OCI-LY3 (cell line): ENCODE measurements around the gene RTBDN.

Source experiments
- H2AFZ ChIP-seq: fragments of 200-600, 300-600 bp; shearing (Covaris generic); 2 replicates; pipeline ENCODE4 v1.6.0; 2014; ENCODE audit warnings: antibody characterized with exemption, low read depth, low read length
- H3K27ac ChIP-seq: fragments of 200-600, 300-600 bp; sonication (generic); 2 replicates; pipeline ENCODE4 v1.5.1; 2014; ENCODE audit warnings: mild to moderate bottlenecking, low read length, moderate library complexity, mixed read lengths
- H3K27me3 ChIP-seq: fragments of 200-600, 300-600 bp; sonication (generic); 2 replicates; pipeline ENCODE4 v1.6.1; 2014; ENCODE audit warnings: low read depth, low read length, mixed read lengths
- H3K36me3 ChIP-seq: fragments of 200-600, 300-600 bp; sonication (generic); replicated peaks from 2 replicates; pipeline ENCODE3; 2014; ENCODE audit warnings: low read depth, low read length, mixed read lengths
- H3K4me1 ChIP-seq: fragments of 300-600, 200-600 bp; sonication (generic); 2 replicates; pipeline ENCODE4 v1.6.1; 2014; ENCODE audit warnings: low read length, mixed read lengths
- H3K4me2 ChIP-seq: fragments of 200-600, 300-600 bp; sonication (generic); 2 replicates; pipeline ENCODE4 v1.6.1; 2014; ENCODE audit warnings: low read length, mixed read lengths
- H3K4me3 ChIP-seq: fragments of 300-600, 200-600 bp; sonication (generic); 2 replicates; pipeline ENCODE4 v1.5.1; 2014; ENCODE audit warnings: antibody characterized with exemption, mild to moderate bottlenecking, low read length, moderate library complexity
- H3K79me2 ChIP-seq: fragments of 300-600, 200-600 bp; shearing (Covaris generic); 2 replicates; pipeline ENCODE4 v1.6.1; 2014; ENCODE audit warnings: mild to moderate bottlenecking, low read length, mixed read lengths
- H3K9ac ChIP-seq: fragments of 300-600, 200-600 bp; shearing (Covaris generic); 2 replicates; pipeline ENCODE4 v1.6.0; 2014; ENCODE audit warnings: mild to moderate bottlenecking, low read length, moderate library complexity
- H3K9me3 ChIP-seq: fragments of 200-600, 300-600 bp; shearing (Covaris generic); 2 replicates; pipeline ENCODE4 v1.6.1; 2014; ENCODE audit warnings: low read length, mixed read lengths; ENCODE audit not compliant: insufficient read depth
- H4K20me1 ChIP-seq: fragments of 200-600, 300-600 bp; sonication (generic); 2 replicates; pipeline ENCODE4 v1.6.1; 2016; ENCODE audit warnings: low read length, mixed read lengths; ENCODE audit not compliant: insufficient read depth
- EZH2phosphoT487 ChIP-seq: fragments of 200-600 bp; shearing (Covaris generic); IDR thresholded peaks from 2 replicates; pipeline ENCODE4 v1.6.1; 2018; ENCODE audit warnings: antibody characterized with exemption, mixed run types, low read depth
- TF ChIP-seq, protein P1 (sequence below): fragments of 200-600, 300-600 bp; sonication (generic); IDR thresholded peaks from 2 replicates; pipeline ENCODE4 v1.5.1; 2014; ENCODE audit warnings: antibody characterized with exemption, low read length, low read depth

The RTBDN gene

GRCh38 chr19:12794196-12794941, 40.0 kb downstream of the RTBDN start:
- H3K36me3 ChIP-seq, result peaks cover 19% of the 10 kb centered on the region
- no peak for TF ChIP-seq EZH2phosphoT487
- TF ChIP-seq, protein P1, sequence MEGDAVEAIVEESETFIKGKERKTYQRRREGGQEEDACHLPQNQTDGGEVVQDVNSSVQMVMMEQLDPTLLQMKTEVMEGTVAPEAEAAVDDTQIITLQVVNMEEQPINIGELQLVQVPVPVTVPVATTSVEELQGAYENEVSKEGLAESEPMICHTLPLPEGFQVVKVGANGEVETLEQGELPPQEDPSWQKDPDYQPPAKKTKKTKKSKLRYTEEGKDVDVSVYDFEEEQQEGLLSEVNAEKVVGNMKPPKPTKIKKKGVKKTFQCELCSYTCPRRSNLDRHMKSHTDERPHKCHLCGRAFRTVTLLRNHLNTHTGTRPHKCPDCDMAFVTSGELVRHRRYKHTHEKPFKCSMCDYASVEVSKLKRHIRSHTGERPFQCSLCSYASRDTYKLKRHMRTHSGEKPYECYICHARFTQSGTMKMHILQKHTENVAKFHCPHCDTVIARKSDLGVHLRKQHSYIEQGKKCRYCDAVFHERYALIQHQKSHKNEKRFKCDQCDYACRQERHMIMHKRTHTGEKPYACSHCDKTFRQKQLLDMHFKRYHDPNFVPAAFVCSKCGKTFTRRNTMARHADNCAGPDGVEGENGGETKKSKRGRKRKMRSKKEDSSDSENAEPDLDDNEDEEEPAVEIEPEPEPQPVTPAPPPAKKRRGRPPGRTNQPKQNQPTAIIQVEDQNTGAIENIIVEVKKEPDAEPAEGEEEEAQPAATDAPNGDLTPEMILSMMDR, result 0 out of 2 replicates have a peak, but pooled peaks have one; percentile 1
- peak overlapping the region; percentile 83 for H3K9ac ChIP-seq
- H2AFZ ChIP-seq, result no peak overlapping the region
- H3K4me2 ChIP-seq, result peak overlapping the region; percentile 71
- H3K4me3 ChIP-seq, result peak overlapping the region; percentile 87
- no peaks in the 10 kb centered on the region for H3K27me3 ChIP-seq
- H3K79me2 ChIP-seq, result peaks cover 49% of the 10 kb centered on the region
- no peaks in the 10 kb centered on the region for H3K9me3 ChIP-seq
- peak overlapping the region; percentile 92 for H3K27ac ChIP-seq
- peaks cover 4% of the 10 kb centered on the region; the same call in 1 of the 2 replicates for H4K20me1 ChIP-seq
- peaks cover 36% of the 10 kb centered on the region for H3K4me1 ChIP-seq

GRCh38 chr19:12793290-12794195, 40.8 kb downstream of the RTBDN start:
- H2AFZ ChIP-seq, result no peak overlapping the region
- peaks cover 4% of the 10 kb centered on the region; the same call in 1 of the 2 replicates for H4K20me1 ChIP-seq
- H3K9ac ChIP-seq, result peak overlapping the region; percentile 98
- H3K4me2 ChIP-seq, result peak overlapping the region; percentile 75
- no peak for TF ChIP-seq EZH2phosphoT487
- TF ChIP-seq, protein P1, result 0 out of 2 replicates have a peak, but pooled peaks have one; percentile 16
- H3K27me3 ChIP-seq, result no peaks in the 10 kb centered on the region
- H3K27ac ChIP-seq, result peak overlapping the region; percentile 92
- H3K4me1 ChIP-seq, result peaks cover 40% of the 10 kb centered on the region
- peaks cover 19% of the 10 kb centered on the region for H3K36me3 ChIP-seq
- H3K4me3 ChIP-seq, result peak overlapping the region; percentile 87
- peaks cover 55% of the 10 kb centered on the region for H3K79me2 ChIP-seq
- no peaks in the 10 kb centered on the region for H3K9me3 ChIP-seq

DNA sequence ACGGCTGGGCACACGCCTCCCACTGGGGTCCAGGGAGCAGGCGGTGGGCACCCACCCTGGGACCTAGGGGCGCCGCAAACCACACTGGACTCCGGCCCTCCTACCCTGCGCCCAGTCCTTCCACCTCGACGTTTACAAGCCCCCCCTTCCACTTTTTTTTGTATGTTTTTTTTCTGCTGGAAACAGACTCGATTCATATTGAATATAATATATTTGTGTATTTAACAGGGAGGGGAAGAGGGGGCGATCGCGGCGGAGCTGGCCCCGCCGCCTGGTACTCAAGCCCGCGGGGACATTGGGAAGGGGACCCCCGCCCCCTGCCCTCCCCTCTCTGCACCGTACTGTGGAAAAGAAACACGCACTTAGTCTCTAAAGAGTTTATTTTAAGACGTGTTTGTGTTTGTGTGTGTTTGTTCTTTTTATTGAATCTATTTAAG, 41.5 kb downstream of the RTBDN start:
- Histone ChIP-seq H3K36me3 (peaks cover 19% of the 10 kb centered on the region), H3K4me2 (peak overlapping the region; percentile 75), H2AFZ (no peak overlapping the region), H3K9ac (peak overlapping the region; percentile 98), H3K4me1 (peaks cover 47% of the 10 kb centered on the region), H3K27ac (peak overlapping the region; percentile 92), H3K9me3 (no peaks in the 10 kb centered on the region), H3K27me3 (no peaks in the 10 kb centered on the region), H4K20me1 (peaks cover 4% of the 10 kb centered on the region; the same call in 1 of the 2 replicates), H3K79me2 (peaks cover 55% of the 10 kb centered on the region), H3K4me3 (peak overlapping the region; percentile 87)
- no peak for TF ChIP-seq EZH2phosphoT487
- TF ChIP-seq, protein P1, result no peak
